Osteocyte (in vitro differentiated cells): Measurements from ENCODE around the gene EEF1A2. TPM values are rescaled to one million over a fixed set of nuclear protein-coding genes. Genes with fewer than 3 reads are reported as not detected.

Experiments
- DNase-seq: peaks from one replicate; pipeline ENCODE4 v3.0.0; 2021; ENCODE audit warnings: mixed read lengths; ENCODE audit not compliant: unreplicated experiment; ENCODE audit errors: extremely low spot score
- H3K27ac Mint-ChIP-seq: one replicate; pipeline ENCODE4 v1.8.0; 2021; ENCODE audit warnings: mild to moderate bottlenecking, mixed read lengths; ENCODE audit not compliant: unreplicated experiment
- H3K27me3 Mint-ChIP-seq: one replicate; pipeline ENCODE4 v1.8.0; 2021; ENCODE audit warnings: mixed read lengths; ENCODE audit not compliant: unreplicated experiment
- H3K36me3 Mint-ChIP-seq: one replicate; pipeline ENCODE4 v1.8.0; 2021; ENCODE audit warnings: mixed read lengths; ENCODE audit not compliant: unreplicated experiment
- H3K4me1 Mint-ChIP-seq: one replicate; pipeline ENCODE4 v1.8.0; 2021; ENCODE audit warnings: mixed read lengths; ENCODE audit not compliant: unreplicated experiment
- H3K4me3 Mint-ChIP-seq: one replicate; pipeline ENCODE4 v1.8.0; 2021; ENCODE audit warnings: mild to moderate bottlenecking, moderate library complexity, mixed read lengths; ENCODE audit not compliant: unreplicated experiment
- H3K9me3 Mint-ChIP-seq: one replicate; pipeline ENCODE4 v1.8.0; 2021; ENCODE audit warnings: mixed read lengths; ENCODE audit not compliant: unreplicated experiment
- total RNA-seq: library from RNA; stranded (reverse); gene quantifications from 2 replicates; pipeline ENCODE4 v1.2.1, GENCODE V29; 2021
- TF ChIP-seq, protein P1 (sequence below): fragments of 200-600 bp; sonication (generic); IDR thresholded peaks from 2 replicates; pipeline ENCODE4 v1.5.0; 2021; ENCODE audit warnings: antibody characterized with exemption, mild to moderate bottlenecking, moderate library complexity

The EEF1A2 gene
- total RNA-seq, 1 donor from 2014 or later, result 0.56 TPM

DNA sequence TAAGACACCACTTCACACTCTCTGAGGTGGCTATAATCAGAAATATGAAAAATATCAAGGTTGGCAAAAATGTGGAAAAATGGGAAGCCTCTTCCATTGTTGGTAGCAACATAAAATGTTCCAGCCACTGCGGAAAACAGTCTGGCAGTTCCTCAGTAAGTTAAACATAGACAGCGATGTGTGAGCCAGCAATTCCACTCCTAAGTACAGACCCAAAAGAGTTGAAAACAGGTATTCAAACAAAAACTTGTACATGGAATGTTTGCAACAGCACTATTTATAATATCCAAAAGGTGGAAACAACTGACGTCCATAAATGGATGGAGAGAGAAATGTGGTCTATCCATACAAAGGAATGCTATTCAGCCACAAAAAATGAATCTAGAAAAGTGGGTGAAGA lies 14.3 kb upstream of the EEF1A2 start:
- Mint-ChIP-seq H3K4me1 (no peaks in the 10 kb centered on the region), H3K27ac (no peak overlapping the region), H3K27me3 (peaks cover 37% of the 10 kb centered on the region)

DNA sequence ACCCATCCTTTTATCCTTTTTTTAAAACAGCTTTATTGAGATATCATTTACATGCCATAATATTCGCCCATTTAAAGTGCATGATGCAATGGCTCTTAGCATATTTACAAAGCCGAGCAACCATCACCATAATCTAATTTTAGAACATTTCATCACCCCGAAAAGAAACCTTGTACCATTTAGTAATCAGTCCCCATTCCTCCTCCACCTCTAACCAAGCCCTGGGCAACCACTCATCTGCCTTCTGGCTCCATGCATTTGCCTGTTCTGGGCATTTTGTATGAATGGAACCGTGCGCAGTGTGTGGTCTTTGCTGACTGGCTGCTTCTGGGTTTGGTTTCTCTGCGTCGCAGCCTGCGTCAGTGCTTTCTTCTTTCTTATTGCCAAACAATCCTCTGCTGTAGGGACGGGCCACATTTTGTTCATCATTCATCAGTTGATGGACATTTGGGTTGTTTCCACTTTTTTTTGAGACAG lies 10.2 kb upstream of the EEF1A2 start:
- no peak for DNase-seq
- Mint-ChIP-seq H3K9me3 (peaks cover 5% of the 10 kb centered on the region), H3K27me3 (peaks cover 49% of the 10 kb centered on the region), H3K36me3 (no peaks in the 10 kb centered on the region), H3K4me3 (no peak overlapping the region), H3K4me1 (no peaks in the 10 kb centered on the region), H3K27ac (no peak overlapping the region)
- TF ChIP-seq, protein P1, sequence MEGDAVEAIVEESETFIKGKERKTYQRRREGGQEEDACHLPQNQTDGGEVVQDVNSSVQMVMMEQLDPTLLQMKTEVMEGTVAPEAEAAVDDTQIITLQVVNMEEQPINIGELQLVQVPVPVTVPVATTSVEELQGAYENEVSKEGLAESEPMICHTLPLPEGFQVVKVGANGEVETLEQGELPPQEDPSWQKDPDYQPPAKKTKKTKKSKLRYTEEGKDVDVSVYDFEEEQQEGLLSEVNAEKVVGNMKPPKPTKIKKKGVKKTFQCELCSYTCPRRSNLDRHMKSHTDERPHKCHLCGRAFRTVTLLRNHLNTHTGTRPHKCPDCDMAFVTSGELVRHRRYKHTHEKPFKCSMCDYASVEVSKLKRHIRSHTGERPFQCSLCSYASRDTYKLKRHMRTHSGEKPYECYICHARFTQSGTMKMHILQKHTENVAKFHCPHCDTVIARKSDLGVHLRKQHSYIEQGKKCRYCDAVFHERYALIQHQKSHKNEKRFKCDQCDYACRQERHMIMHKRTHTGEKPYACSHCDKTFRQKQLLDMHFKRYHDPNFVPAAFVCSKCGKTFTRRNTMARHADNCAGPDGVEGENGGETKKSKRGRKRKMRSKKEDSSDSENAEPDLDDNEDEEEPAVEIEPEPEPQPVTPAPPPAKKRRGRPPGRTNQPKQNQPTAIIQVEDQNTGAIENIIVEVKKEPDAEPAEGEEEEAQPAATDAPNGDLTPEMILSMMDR, result no peak

More for the DNA sequence above, 14.3 kb upstream of the EEF1A2 start:
- H3K4me3 Mint-ChIP-seq, result no peak overlapping the region
- TF ChIP-seq, protein P1, result no peak
- H3K36me3 Mint-ChIP-seq, result no peaks in the 10 kb centered on the region
- H3K9me3 Mint-ChIP-seq, result no peaks in the 10 kb centered on the region
- no peak for DNase-seq

DNA sequence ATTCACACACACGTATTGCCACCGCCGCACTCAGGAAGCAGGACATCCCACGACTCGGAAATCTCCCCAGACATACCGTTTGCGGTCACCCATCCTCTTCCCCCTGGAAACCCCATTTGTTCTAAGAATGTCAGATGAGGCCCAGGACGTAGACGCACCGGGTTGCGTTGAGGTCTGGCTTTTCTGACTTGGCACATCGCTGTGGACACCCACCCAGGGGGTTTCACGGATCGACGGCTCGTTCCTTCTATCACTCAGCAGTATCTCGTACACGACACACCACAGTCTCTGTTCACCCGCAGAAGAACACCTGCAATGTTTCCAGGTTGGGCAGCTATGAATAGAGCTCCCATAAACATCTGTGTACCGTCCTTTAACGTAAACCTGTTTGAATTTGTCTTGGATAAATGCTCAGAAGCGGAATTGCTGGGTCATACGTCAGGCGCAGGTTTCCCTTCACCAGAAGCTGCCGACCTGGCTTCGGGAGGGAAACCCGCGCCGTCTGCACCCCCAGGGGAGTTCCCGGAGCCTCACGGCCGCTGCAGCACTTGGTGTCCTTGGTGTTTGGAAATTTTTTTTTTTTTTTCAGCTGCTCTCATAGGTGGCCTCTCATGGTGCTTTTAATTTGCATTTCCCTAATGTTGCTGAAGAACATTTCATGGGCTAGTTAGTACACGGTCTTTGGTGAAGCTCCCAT lies 9.3 kb upstream of the EEF1A2 start:
- TF ChIP-seq, protein P1, result no peak
- no peak overlapping the region for H3K27ac Mint-ChIP-seq
- H3K36me3 Mint-ChIP-seq, result no peaks in the 10 kb centered on the region
- H3K9me3 Mint-ChIP-seq, result peaks cover 5% of the 10 kb centered on the region
- H3K27me3 Mint-ChIP-seq, result peaks cover 48% of the 10 kb centered on the region
- DNase-seq, result no peak
- H3K4me3 Mint-ChIP-seq, result no peak overlapping the region
- H3K4me1 Mint-ChIP-seq, result no peaks in the 10 kb centered on the region

DNA sequence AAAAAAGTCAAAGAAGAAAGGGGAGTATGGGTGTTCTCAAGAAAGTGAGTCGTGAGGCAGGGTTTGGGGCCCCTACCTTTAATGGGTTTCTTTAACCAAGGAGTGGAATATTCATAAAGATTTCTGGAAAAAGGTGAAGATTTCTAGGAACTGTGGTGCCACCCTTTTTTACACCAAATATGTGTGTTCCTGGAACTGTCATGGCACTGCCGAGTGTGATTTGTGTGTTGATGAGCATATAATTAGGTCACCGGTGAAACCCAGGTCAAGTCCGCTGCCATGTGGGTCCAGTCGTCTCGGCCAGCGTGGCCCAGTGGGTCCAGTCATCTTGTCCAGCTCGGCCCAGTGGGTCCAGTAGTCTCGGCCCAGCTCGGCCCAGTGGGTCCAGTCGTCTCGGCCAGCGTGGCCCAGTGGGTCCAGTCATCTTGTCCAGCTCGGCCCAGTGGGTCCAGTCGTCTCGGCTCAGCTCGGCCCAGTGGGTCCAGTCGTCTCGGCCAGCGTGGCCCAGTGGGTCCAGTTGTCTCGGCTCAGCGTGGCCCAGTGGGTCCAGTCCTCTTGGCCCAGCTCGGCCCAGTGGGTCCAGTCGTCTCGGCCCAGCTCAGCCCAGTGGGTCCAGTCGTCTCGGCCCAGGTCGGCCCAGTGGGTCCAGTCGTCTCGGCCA lies 8.3 kb upstream of the EEF1A2 start:
- no peaks in the 10 kb centered on the region for H3K36me3 Mint-ChIP-seq
- H3K27ac Mint-ChIP-seq, result no peak overlapping the region
- TF ChIP-seq, protein P1, result no peak
- no peak overlapping the region for H3K4me3 Mint-ChIP-seq
- no peaks in the 10 kb centered on the region for H3K4me1 Mint-ChIP-seq
- peaks cover 5% of the 10 kb centered on the region for H3K9me3 Mint-ChIP-seq
- DNase-seq, result no peak
- H3K27me3 Mint-ChIP-seq, result peaks cover 43% of the 10 kb centered on the region

DNA sequence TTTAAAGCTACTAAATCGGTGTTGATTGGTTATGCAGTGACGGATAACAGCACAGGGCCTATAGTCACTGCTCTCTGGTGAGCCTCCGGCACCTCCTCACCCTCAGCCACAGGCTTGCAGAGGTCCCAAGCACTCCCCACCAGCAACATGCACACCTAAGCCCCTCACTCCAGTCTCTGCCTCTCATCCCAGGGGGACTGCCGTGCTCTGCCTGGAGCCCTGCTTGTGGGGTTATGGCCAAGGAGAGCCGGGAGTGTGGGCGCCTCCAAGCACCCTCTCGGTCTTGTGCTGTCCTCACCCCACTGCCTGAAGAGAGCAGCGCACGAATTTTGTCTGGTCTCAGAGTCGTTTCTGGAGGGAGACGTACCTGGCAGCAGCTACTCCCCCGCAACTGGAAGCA lies 6.8 kb upstream of the EEF1A2 start:
- H3K27me3 Mint-ChIP-seq, result peaks cover 38% of the 10 kb centered on the region
- peaks cover 5% of the 10 kb centered on the region for H3K9me3 Mint-ChIP-seq
- DNase-seq, result no peak

More for the DNA sequence above, 6.8 kb upstream of the EEF1A2 start:
- H3K36me3 Mint-ChIP-seq, result no peaks in the 10 kb centered on the region
- H3K4me3 Mint-ChIP-seq, result no peak overlapping the region
- TF ChIP-seq, protein P1, result no peak
- H3K4me1 Mint-ChIP-seq, result no peaks in the 10 kb centered on the region
- no peak overlapping the region for H3K27ac Mint-ChIP-seq
